HG03039 (cell line): ENCODE measurements around the gene SMTNL2.
"Not testable (repeated sequence)": the region's sequence is repeated elsewhere in the genome, so short reads cannot be mapped to it uniquely, and the experiment has no call there.

Experiments used
- ATAC-seq: cut with Tn5 transposase; IDR thresholded peaks from one replicate; pipeline ENCODE4 v1.9.1; 2021; ENCODE audit warnings: mild to moderate bottlenecking, moderate library complexity; ENCODE audit not compliant: unreplicated experiment

The SMTNL2 gene

DNA sequence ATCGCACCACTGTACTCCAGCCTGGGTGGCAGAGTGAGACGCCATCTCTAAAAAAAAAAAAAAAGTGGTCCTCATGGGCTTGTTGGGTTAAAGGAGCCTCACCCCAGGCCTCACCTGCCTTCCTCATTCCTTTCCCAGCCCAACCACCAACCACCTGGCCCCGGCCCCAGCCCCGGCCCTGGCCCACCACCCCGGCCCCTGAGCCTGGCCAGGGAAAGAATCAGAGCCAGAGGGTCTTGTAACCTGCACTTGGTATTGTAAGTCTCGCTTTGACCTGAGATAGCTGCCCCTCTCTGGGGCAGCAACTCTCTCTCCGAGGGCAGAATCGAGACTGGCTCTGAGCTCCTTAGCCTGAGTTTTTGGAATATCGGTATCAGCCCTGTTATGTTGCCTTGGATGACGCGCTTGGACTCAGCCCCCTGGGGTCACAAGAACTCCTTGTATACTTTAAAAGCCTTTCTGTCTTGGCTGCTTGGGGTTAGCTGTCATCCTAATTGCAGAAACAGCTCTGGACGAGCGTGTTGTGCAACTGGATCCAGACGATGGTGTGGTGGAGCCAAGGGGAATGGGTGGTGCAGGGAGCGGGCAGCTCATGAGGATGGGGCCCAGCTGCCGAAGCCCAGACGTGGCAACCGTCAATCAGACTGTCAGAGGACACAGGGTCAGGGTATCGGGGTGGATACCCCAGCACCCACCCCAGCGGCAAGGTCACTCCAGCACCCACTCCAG, 14.6 kb downstream of the SMTNL2 start:
- no peak for ATAC-seq

- ATAC-seq, result no peak
Observed at GRCh38 chr17:4599505-4600281, 15.4 kb downstream of the SMTNL2 start.

DNA sequence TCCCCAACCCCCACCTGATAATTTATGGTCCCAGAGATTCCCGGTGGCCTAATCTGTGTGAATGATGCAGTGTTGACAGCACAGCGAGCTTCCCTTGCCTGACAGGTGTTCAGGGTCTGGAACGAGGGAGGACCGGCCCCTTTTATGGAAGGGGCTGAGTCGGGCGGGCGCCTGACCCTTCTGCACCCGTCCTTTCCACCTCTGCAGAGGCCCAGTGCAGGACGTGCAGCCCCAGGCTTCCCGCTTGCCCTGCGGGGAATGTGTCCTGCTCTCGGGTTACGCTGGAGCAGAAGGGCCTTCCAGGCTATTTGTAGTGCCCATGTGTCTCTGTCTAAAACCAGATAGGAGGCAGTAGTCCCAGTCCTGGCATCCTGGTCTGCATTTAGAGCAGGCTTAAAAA, 16.2 kb downstream of the SMTNL2 start:
- no peak for ATAC-seq

GRCh38 chr17:4601326-4601725, 17.0 kb downstream of the SMTNL2 start:
- ATAC-seq, result no peak

- no peak for ATAC-seq
Observed at GRCh38 chr17:4602041-4602440, 17.7 kb downstream of the SMTNL2 start.

- ATAC-seq, result no peak
Observed at GRCh38 chr17:4604111-4604644, 19.8 kb downstream of the SMTNL2 start.

DNA sequence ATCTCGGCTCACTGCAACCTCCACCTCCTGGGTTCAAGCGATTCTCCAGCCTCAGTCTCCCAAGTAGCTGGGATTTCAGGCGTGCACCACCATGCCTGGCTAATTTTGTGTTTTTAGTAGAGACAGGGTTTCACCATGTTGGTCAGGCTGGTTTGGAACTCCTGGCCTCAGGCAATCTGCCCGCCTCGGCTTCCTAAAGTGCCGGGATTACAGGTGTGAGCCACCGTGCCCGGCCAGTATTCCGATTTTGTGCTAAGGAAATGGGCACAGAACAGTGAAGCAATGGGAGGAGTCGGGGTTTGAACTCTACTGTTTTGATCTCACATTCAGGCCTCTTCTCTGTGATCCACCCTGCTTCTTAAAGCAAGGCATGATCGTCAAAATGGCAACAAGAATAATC, 20.4 kb downstream of the SMTNL2 start:
- ATAC-seq, result not testable (repeated sequence)

DNA sequence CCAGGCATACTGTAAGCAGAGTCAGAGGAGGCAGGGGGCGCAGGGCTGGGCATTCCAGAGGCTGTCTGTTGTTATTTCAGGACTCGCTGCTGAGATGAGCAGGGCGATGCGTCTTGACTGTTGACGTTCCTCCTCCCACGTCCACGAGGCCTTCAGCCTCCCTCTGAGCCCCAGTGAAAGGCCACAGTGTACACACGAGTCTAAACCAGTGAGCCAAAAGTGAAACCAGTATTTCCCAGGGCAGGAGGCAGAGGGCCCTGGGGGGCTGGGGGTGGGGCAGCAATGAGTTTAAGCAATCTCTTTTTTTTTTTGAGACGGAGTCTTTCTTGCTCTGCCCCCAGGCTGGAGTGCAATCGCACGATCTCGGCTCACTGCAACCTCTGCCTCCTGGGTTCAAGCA, 21.5 kb downstream of the SMTNL2 start:
- ATAC-seq, result no peak

GRCh38 chr17:4607261-4607741, 23.0 kb downstream of the SMTNL2 start:
- ATAC-seq, result no peak

- ATAC-seq, result no peak
Observed at GRCh38 chr17:4607773-4608187, 23.5 kb downstream of the SMTNL2 start.

DNA sequence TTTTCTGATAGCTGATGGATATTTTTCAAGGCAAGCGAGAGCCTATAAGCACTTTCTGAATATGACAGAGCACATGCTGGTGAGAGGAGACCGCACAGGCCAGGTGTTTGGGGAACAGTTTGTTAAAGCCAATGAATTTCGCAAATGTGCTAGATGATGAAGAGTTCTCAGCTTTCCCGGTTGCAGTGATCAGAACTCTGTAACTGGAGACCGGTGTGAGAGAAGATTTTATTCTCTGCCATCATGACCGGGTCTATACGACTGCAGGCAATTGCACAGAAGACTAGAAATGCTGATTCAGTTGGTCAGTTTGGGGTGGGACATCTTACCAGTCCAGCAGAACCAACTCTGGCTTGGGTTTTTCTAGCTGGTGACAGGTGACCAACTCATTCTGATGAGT, 25.4 kb downstream of the SMTNL2 start:
- no peak for ATAC-seq

GRCh38 chr17:4610162-4610561, 25.8 kb downstream of the SMTNL2 start:
- ATAC-seq, result no peak

DNA sequence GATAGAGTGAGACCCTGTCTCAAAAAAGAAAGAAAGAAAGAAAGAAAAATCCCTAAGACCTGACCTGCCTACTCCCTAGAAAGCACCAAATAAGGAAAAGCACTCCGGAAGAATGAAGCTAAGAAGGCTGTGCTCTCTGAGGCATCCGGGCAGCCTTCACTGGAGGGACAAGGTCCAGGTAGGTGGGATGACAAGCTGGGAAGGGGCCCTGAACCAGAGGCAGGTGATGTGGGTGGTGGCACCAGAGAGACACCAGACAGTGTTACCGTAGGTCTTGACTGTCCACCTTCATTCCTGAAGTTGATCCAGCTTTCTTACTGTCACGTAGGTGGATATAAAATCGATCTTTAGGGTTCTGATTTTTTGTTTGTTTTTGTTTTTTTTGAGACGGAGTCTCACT, 26.3 kb downstream of the SMTNL2 start:
- ATAC-seq, result no peak

DNA sequence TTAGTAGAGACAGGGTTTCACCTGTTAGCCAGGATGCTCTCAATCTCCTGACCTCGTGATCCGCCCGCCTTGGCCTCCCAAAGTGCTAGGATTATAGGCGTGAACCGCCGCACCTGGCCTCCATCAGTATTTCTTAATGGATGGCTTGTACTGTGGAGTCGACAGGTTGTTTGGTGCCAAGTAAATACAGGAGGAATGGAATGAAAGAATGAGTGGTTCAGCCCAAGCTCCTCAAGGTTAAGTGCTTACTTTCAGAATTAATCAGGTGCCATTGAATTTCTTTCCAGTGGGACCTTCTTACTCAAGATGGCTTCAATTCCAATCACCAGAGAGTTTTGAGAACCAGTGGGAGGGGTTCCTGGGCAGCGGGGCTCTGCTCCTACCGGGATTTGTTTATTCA, 32.1 kb downstream of the SMTNL2 start:
- ATAC-seq, result no peak

DNA sequence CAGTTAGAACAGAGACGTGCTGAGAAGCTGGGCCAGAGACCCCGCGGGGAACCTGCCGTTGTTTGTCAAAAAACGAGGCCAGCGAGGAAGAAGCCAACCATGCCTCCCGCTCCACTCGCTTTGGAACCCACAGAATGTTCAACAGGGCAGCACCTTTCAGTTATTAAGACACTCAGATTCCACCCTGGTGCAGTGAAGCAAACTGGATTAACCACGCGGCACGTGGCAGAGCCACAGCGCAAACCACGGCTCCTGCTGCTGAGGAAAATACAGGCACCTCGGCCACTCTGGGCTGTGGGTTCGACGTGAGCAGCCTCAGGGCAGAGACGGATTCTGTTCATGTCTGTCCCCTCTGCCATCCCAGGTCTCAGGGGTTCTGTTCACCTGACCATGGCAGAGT, 32.8 kb downstream of the SMTNL2 start:
- no peak for ATAC-seq

- no peak for ATAC-seq
Observed at GRCh38 chr17:4617590-4618351, 33.4 kb downstream of the SMTNL2 start.

- ATAC-seq, result no peak
Observed at GRCh38 chr17:4620531-4621101, 36.3 kb downstream of the SMTNL2 start.

GRCh38 chr17:4622375-4622774, 38.0 kb downstream of the SMTNL2 start:
- ATAC-seq, result no peak

GRCh38 chr17:4623249-4623648, 38.9 kb downstream of the SMTNL2 start:
- no peak for ATAC-seq

- ATAC-seq, result not testable (repeated sequence)
Observed at GRCh38 chr17:4624451-4624911, 40.2 kb downstream of the SMTNL2 start.

DNA sequence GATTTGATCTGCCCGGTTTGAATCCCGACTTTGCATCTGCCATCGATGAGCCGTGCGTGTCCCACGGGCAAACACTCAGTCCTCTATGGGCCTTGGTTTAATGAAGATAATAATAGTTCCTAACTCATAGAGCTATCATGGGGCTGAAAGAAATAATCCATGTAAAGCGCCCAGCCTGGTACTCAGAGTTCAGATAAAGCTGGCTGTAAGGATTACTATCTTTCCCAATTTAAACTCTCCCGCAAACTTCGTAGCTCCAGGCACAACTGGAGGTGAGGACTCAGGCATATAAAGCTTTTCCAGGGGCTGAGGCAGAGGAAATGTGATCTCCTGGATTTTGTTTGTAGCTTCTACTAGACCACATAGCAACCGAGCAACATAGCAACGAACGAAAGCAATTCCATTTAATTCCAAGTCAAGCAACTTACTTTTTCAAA, 40.9 kb downstream of the SMTNL2 start:
- ATAC-seq, result no peak
